CD14-positive monocyte (primary cell): ENCODE measurements around the gene KRTAP6-1. TPM values are rescaled to one million over a fixed set of nuclear protein-coding genes. Genes with fewer than 3 reads are reported as not detected.

Experiments used
- DNase-seq, 3 donors: peaks; one replicate each; pipeline ENCODE4 v3.0.0-alpha.2; 2011 to 2022
- H2AFZ ChIP-seq: 2 replicates; pipeline ENCODE4 v1.6.0; 2012; ENCODE audit warnings: mild to moderate bottlenecking, low read depth, low read length, inconsistent platforms; ENCODE audit not compliant: insufficient read depth, poor library complexity, severe bottlenecking
- H3K27ac ChIP-seq, 2 donors: 1 replicate in 1 of 2; 2 replicates in 1 of 2; pipeline ENCODE4 v1.5.1; 2012 to 2013; ENCODE audit warnings: low read length in 2 of 2, control low read depth in 1 of 2, inconsistent platforms in 1 of 2, low read depth in 1 of 2, mild to moderate bottlenecking in 1 of 2
- H3K27me3 ChIP-seq, 2 donors: one replicate each; pipeline versions ENCODE4 v1.6.0 to v1.6.1; 2011 to 2013; ENCODE audit warnings: low read length in 2 of 2; ENCODE audit not compliant: control insufficient read depth in 2 of 2, insufficient read depth in 2 of 2
- H3K36me3 ChIP-seq, 2 donors: replicated peaks in 1 of 2; 1 replicate in 1 of 2; 2 replicates in 1 of 2; pipeline versions ENCODE4 v1.5.1 to v1.6.1; 2012 to 2013; ENCODE audit warnings: low read length in 2 of 2, control low read depth in 1 of 2, inconsistent platforms in 1 of 2, mild to moderate bottlenecking in 1 of 2; ENCODE audit not compliant: insufficient read depth in 2 of 2, control insufficient read depth in 1 of 2
- H3K4me1 ChIP-seq, 2 donors: 1 replicate in 1 of 2; 2 replicates in 1 of 2; pipeline versions ENCODE4 v1.5.1 to v1.6.1; 2012 to 2013; ENCODE audit warnings: low read length in 2 of 2, control low read depth in 1 of 2, inconsistent platforms in 1 of 2, mild to moderate bottlenecking in 1 of 2, moderate library complexity in 1 of 2; ENCODE audit not compliant: insufficient read depth in 2 of 2, control insufficient read depth in 1 of 2
- H3K4me2 ChIP-seq: replicated peaks from 2 replicates; pipeline ENCODE3; 2012; ENCODE audit warnings: low read length, moderate library complexity, mild to moderate bottlenecking; ENCODE audit not compliant: poor library complexity, severe bottlenecking; ENCODE audit errors: extremely low read depth
- H3K4me3 ChIP-seq, 3 experiments: fragments of 200-600 bp in 1 of 3; sonication (generic) in 1 of 3; replicated peaks in 1 of 3; 1 replicate in 2 of 3; 2 replicates in 1 of 3; pipeline ENCODE4 v1.5.1; 2011 to 2013; ENCODE audit warnings: low read length in 3 of 3, mild to moderate bottlenecking in 3 of 3, control low read depth in 2 of 3, low read depth in 2 of 3, inconsistent platforms in 1 of 3, moderate library complexity in 1 of 3
- H3K79me2 ChIP-seq: 2 replicates; pipeline ENCODE4 v1.6.0; 2012; ENCODE audit warnings: mild to moderate bottlenecking, control low read depth, inconsistent platforms, low read length, moderate library complexity; ENCODE audit not compliant: insufficient read depth
- H3K9ac ChIP-seq: 2 replicates; pipeline ENCODE4 v1.6.0; 2017; ENCODE audit warnings: low read length, mild to moderate bottlenecking; ENCODE audit not compliant: insufficient read depth, poor library complexity, severe bottlenecking
- H3K9me3 ChIP-seq, 2 donors: replicated peaks in 1 of 2; 1 replicate in 1 of 2; 2 replicates in 1 of 2; pipeline versions ENCODE4 v1.5.1 to v1.6.1; 2012 to 2013; ENCODE audit warnings: low read length in 2 of 2, control low read depth in 1 of 2; ENCODE audit not compliant: control insufficient read depth in 1 of 2, insufficient read depth in 1 of 2
- H4K20me1 ChIP-seq: 2 replicates; pipeline ENCODE4 v1.6.0; 2012; ENCODE audit warnings: mild to moderate bottlenecking, low read length, control low read depth, moderate library complexity; ENCODE audit not compliant: insufficient read depth
- H3K27ac Mint-ChIP-seq, 7 donors: one replicate each; pipeline ENCODE4 v1.8.0; 2020; ENCODE audit warnings: mild to moderate bottlenecking in 7 of 7, mixed read lengths in 7 of 7, moderate library complexity in 6 of 7, inconsistent platforms in 2 of 7
- H3K27me3 Mint-ChIP-seq, 3 donors: one replicate each; pipeline ENCODE4 v1.8.0; 2021 to 2022; ENCODE audit warnings: low read depth in 3 of 3, mild to moderate bottlenecking in 3 of 3, mixed read lengths in 3 of 3, moderate library complexity in 3 of 3, inconsistent platforms in 1 of 3
- H3K36me3 Mint-ChIP-seq, 2 donors: one replicate each; pipeline ENCODE4 v1.8.0; 2020; ENCODE audit warnings: mixed read lengths in 2 of 2, inconsistent platforms in 1 of 2, mild to moderate bottlenecking in 1 of 2
- H3K4me1 Mint-ChIP-seq: one replicate; pipeline ENCODE4 v1.8.0; 2020; ENCODE audit warnings: mild to moderate bottlenecking, mixed read lengths
- H3K4me3 Mint-ChIP-seq, 2 donors: one replicate each; pipeline ENCODE4 v1.8.0; 2020; ENCODE audit warnings: mild to moderate bottlenecking in 2 of 2, mixed read lengths in 2 of 2, moderate library complexity in 1 of 2
- H3K9me3 Mint-ChIP-seq, 7 donors: one replicate each; pipeline ENCODE4 v1.8.0; 2020 to 2022; ENCODE audit warnings: mixed read lengths in 7 of 7, mild to moderate bottlenecking in 6 of 7, moderate library complexity in 6 of 7, inconsistent platforms in 2 of 7
- CTCF ChIP-seq: fragments of 200-600 bp; IDR thresholded peaks from one replicate; pipeline ENCODE4 v1.8.0; 2022; ENCODE audit warnings: antibody characterized with exemption, mild to moderate bottlenecking
- WGBS: methylation state at CpG from one replicate; pipeline ENCODE4 v1.1.5; 2013; ENCODE audit warnings: missing lambda C conversion rate; ENCODE audit not compliant: insufficient coverage; 5-methylcytosine and 5-hydroxymethylcytosine counted together
- intact Hi-C, 2 donors: fragments of 100-400 bp; cut with micrococcal nuclease; formaldehyde crosslinking; loops; one replicate each; pipeline versions ENCODE4 v1.15.0 to v1.15.1; 2023
- polyA plus RNA-seq, 3 donors: library from polyadenylated mRNA; depleted of rRNA in 1 of 3; unstranded in 2 of 3; stranded (reverse) in 1 of 3; fragments of 300-500 nt in 2 of 3; fragments of >200 nt in 1 of 3; fragmentation: Illumina TruSeq in 2 of 3; gene quantifications; 1 replicate in 2 of 3; 2 replicates in 1 of 3; pipeline ENCODE4 v1.2.3, GENCODE V29; 2012 to 2021

The KRTAP6-1 gene
- polyA plus RNA-seq, 3 donors = not detected

GRCh38 chr21:30646904-30647414 is 33.2 kb upstream of the KRTAP6-1 start:
- Histone ChIP-seq H3K36me3 (no peaks in the 10 kb centered on the region), H3K27me3 (no peaks in the 10 kb centered on the region), H3K9me3 (peaks cover 6 to 7% of the 10 kb centered on the region in 2 donors), H2AFZ (no peak overlapping the region), H3K79me2 (no peaks in the 10 kb centered on the region), H3K4me1 (no peaks in the 10 kb centered on the region), H3K4me3 (no peak overlapping the region), H4K20me1 (no peaks in the 10 kb centered on the region), H3K27ac (no peak overlapping the region), H3K9ac (no peak overlapping the region), H3K4me2 (no peak overlapping the region)
- no CpG with 5 or more reads among the region's 1 CpG for WGBS
- peaks cover 0 to 9% (median 5%) of the 10 kb centered on the region in 7 donors for H3K9me3 Mint-ChIP-seq
- no peak for DNase-seq
- no peak overlapping the region for H3K4me3 Mint-ChIP-seq
- no peak for TF ChIP-seq CTCF
- intact Hi-C loops = no loop called here
- H3K27me3 Mint-ChIP-seq = no peaks in the 10 kb centered on the region
- no peak overlapping the region for H3K27ac Mint-ChIP-seq
- no peaks in the 10 kb centered on the region for H3K36me3 Mint-ChIP-seq
- H3K4me1 Mint-ChIP-seq = no peaks in the 10 kb centered on the region

- H3K4me1 ChIP-seq = no peaks in the 10 kb centered on the region
- Mint-ChIP-seq H3K27me3 (no peaks in the 10 kb centered on the region), H3K27ac (no peak within 1 kb of the TSS), H3K4me3 (no peak within 1 kb of the TSS), H3K9me3 (peaks cover 0 to 10% (median 4%) of the 10 kb centered on the region in 7 donors), H3K36me3 (no peaks in the 10 kb centered on the region), H3K4me1 (no peaks in the 10 kb centered on the region)
- no peaks in the 10 kb centered on the region for H3K79me2 ChIP-seq
- H3K27ac ChIP-seq = no peak within 1 kb of the TSS
- no peak within 1 kb of the TSS for H3K4me3 ChIP-seq
- no peaks in the 10 kb centered on the region for H4K20me1 ChIP-seq
- no peak for DNase-seq
- intact Hi-C loops = no loop called here
- TF ChIP-seq CTCF = no peak
- no peak within 1 kb of the TSS for H3K4me2 ChIP-seq
- H3K36me3 ChIP-seq = no peaks in the 10 kb centered on the region
- no peak within 1 kb of the TSS for H2AFZ ChIP-seq
- H3K9ac ChIP-seq = no peak within 1 kb of the TSS
- WGBS = 100% methylated on average over 1 of the region's 2 CpGs
- peaks cover 6 to 13% of the 10 kb centered on the region in 2 donors for H3K9me3 ChIP-seq
- no peaks in the 10 kb centered on the region for H3K27me3 ChIP-seq
Measured at GRCh38 chr21:30642564-30642963, 28.8 kb upstream of the KRTAP6-1 start, which contains the start of gene KRTAP20-3. TSS of gene KRTAP20-3 (plus strand) at chr21:30642864.
